Head of caudate nucleus (tissue), 42 donors: ENCODE data around the gene SYNRG.

Experiments
- DNase-seq, 42 donors: peaks; one replicate each; pipeline versions ENCODE4 v3.0.0 to v3.0.0-alpha.2; 2020 to 2021; ENCODE audit warnings: mixed read lengths in 7 of 42
- intact Hi-C: fragments of 100-400 bp; cut with DNase I; formaldehyde crosslinking; loops from one replicate; pipeline ENCODE4 v1.15.0; 2022

Gene SYNRG

DNA sequence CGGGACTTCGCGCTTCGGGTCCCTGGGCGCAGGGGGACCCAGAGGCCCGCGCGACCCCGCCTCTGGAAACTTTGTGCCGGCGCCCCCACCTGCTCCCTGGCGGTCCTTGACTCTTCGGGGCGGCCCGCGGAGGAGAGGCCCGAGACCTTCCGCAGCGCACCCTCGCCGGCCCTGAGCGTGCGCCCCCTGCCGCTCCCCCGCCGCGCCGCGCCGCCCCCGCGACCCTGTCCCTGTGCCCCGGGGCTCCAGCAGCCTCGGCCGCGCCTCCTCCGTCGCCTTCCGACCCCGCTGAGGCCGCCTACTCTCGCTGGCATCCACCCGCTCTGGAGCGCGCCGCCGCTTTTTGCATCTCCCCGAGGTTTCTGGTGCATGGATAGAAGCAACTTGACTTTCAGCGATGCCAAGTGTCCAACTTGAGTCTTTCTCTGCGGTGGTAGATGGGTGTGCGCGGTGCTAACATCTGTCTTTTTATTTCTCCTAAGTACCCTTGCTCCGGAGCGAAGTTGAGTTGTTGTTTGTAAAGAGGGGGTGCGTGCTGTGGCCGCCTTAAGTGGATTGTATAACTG lies 119.1 kb downstream of the SYNRG start:
- intact Hi-C loops: loop anchor here (5.0 kb wide), 1 partner anchor 122 kb away; no protein-coding TSS in a partner anchor
- DNase-seq: peak; percentile 24 to 84 (median 66)

DNA sequence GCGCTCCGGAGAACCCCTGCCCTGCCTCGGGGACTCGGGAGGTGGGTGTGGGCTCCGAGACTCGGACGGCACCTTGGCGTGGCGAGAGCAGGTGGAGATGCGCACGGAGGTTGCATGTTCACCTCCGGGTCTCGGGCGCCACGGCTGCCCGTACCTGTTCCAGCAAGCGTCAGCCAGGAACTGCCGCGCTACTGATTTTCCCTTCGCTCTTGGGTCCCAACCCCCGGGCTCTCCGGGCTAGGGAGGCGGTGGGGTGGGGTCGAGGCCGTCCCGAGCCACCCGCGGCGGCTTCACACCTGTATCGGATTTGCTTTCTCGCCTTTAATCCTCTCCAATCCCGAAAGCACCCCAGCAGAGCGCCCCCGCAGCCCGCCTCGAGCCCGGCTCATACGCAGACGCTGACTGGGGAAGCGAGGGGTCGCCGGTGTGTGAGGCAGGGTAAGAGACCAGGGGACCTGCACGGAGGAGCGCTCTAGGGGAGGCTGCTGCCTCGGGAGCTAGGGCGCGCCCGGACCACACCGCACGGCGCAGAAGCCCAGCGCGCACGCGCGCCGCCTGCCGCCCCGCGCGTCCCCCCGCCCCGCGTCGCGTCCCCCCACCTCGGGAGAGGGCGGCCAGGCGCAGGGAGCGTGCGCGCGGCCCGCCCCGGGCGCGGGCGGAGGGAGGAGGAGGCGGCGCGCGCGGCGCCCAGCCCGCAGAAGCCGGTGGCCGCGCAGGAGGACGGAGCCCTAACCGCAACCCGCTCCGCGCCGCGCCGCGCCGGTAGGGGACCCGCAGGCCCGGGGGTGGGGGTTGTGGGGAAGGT lies 119.8 kb downstream of the SYNRG start, which contains the start of gene DUSP14:
Gene DUSP14 (plus strand): TSS at position 695 of the 805 bp plus-strand sequence. CDS start 22,382 bp downstream, outside the sequence.
- intact Hi-C loops: loop anchor here (5.0 kb wide), 1 partner anchor 123 kb away; no protein-coding TSS in a partner anchor
- DNase-seq: peak; percentile 33 to 91 (median 83)

DNA sequence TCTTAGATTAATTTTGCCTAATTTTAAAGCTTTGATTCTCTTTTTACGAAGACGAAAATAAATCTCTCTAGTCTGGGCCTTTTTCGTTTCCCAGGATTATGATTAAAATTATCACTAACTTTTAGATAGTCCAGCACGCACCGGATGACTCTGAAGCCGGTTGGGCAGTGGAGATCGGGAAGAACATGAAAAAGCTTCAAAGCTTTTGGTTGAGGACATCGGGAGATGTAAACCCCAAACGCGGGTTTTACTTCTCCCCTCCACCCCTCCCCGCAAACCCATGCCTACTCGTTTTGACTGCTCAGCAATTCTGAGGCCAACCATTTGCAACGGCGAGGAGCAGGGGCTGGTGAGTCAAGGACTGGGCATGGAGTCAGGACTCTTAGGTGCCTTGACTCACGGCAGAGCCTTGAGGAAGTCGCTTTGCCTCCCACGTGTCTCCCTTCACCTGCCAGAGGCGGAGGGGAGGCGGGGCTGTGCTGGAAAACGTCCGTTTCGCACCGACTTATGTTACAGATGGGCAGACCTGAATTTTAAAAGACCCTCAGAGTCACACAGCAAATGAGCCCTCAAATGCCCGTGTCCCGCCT lies 120.5 kb downstream of the SYNRG start:
- intact Hi-C loops: no loop called here
- peak; percentile 28 to 86 (median 56) for DNase-seq

- intact Hi-C loops: no loop called here
- no peak for DNase-seq
Measured at GRCh38 chr17:37488009-37488604, 121.1 kb downstream of the SYNRG start.

- DNase-seq: no peak
- intact Hi-C loops: no loop called here
Measured at GRCh38 chr17:37485938-37486570, 123.2 kb downstream of the SYNRG start.

DNA sequence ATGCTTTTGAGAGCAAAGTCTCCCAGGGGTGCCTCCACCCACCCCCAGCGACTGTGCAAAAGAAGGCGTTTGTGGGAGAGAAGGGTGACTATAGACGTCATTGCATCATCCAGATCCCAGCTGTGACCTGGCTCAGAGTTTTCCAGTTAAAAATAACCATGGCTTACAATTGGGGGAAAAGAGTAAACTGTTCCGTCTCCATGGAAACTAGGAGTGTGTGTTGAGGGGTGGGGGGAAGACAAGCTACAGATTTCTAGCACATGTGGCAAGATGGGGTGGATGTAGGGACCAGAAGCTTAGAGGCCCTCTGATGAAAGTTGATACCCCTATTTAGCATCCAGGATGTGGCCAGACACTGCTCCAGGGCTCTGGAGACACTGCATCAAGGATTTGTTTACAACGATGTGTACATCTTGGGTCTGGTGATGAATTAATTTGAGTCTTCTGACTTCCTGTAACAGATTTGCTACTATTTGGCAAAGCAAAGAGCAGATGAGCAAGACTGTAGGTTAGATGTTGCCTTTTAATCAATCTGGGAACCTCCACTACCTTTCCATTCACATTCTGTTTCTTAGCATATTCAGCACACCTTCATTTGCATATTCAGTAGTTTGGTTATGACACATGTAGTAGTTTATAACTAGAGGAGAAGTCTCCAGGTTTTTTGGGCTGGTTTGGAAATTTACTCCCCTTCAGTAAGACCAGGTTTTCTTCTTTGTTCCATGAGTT lies 125.7 kb downstream of the SYNRG start:
- DNase-seq: peak in 38 of 42 donors; percentile 20 to 85 (median 46)
- intact Hi-C loops: no loop called here

- DNase-seq: no peak
- intact Hi-C loops: no loop called here
Measured at GRCh38 chr17:37481001-37481665, 128.1 kb downstream of the SYNRG start.

GRCh38 chr17:37480427-37480826 lies 128.8 kb downstream of the SYNRG start:
- intact Hi-C loops: no loop called here
- DNase-seq: no peak

GRCh38 chr17:37479025-37479424 lies 130.2 kb downstream of the SYNRG start:
- DNase-seq: no peak

DNA sequence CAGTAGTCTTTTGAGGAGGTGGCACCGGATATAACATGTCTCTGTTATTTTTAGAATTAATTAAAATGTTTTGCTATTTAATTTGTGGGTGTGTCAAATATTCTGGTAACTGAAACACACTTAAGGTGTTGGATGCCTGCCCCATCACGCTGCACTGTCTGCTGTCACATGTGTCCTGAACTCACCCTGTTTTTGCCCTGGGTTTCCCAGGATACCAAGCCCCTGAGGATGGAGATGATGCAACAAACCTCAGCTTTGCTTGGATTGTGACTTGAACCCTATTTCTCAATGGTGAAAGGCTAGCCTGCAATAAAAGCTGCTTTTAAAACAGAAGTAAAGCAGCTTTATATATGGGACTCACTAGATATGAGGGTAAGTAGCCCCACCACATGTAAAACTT lies 131.0 kb downstream of the SYNRG start:
- no peak for DNase-seq
- intact Hi-C loops: no loop called here

More at GRCh38 chr17:37479025-37479424, 130.2 kb downstream of the SYNRG start:
- intact Hi-C loops: no loop called here

DNA sequence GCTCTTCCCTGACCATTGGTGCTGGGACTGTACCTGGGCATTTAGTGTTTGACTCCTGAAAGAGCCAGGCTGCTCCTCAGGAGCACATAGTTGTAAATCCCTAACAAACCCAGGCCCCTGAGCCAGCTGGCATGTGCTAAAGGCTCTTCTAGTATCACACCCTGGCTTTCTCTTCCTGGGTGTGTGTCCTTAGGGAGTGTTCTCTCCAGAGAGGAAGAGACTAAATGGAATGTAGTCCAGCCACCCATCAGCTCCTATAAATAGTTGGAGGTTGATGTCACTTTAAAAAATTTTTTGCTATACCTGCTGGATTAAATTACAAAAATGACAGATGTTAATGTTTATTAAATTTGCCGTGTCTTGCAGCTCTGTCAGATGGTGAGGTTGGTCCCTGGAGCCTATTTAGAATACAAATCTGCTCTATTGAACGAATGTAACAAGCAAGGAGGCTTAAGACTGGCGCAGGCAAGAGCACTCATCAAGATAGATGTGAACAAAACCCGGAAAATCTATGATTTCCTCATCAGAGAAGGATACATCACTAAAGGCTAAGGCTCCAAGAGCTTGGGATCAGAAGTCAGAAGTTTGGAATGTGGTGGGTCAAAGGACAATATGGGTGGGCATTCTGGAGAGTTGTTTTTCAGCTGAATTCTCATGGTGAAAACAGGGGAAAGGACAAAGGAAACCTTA lies 132.6 kb downstream of the SYNRG start:
- no peak for DNase-seq
- intact Hi-C loops: no loop called here

DNA sequence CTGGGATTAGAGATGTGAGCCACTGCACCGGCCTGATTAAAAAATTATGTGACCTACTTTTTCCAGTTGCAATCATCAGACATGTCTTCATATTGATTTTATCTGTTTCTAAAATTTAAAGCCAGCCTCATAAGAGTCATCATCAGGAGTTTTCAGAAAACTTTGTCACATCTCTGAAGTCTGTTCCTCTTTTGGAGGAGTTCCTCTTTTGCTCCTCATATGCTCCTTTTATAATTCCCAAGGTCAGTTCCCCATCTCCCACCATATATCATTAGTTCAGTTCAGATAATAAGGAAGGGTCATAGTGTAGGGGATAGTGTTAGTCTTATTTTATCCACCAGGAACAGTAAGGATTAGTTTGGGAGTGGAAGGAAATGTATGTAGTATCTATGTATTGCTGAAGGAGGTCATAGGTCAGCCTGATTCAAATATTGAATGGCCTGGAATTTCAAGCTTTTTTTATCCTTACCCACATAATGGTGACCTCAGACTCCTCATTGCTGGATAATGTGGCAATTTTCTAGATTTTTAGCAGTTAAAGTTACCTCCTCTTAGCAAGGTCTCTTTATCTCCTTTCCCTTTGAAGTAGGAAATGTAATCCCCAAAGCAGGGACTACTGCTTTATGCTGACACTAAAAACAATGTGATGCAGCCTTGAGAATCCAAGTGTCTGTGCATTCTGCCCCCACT lies 133.3 kb downstream of the SYNRG start:
- intact Hi-C loops: no loop called here
- DNase-seq: no peak

DNA sequence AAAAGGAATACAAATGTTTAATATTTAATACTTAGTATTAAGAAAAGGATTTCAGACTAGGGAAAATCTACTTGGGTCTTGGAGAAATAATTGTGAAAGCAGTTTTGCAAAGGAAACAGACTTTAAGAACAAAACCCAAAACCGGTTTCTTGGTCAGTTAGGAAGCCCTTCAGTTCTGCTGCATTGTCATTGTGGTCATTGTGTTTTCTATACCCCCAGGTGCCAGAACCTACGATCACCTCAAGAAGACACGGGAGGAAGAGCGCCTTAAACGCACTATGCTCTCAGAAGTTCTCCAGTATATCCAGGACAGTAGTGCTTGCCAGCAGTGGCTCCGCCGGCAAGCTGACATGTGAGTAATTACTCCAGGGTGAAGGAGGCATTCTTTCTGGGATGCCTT lies 139.0 kb downstream of the SYNRG start:
- no peak for DNase-seq
- intact Hi-C loops: no loop called here

DNA sequence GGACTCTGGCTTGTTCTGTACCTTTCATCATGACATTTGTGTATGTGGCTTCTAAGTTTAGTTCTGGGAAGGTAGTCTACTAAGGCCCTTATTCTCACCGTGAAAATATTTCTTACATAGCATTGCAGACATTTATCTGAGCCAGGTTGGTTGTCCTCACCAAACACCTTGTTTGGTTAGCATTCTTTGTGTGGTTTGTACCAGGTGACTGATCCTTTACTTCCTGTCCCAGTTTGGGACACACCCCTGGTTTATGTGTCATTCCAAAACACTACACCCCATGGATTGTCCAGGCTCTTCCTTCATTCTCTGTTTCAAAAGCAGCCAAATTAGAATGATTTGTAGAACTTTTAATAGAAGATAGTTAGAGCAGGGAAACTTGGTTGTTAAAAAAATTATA lies 142.7 kb downstream of the SYNRG start:
- intact Hi-C loops: no loop called here
- DNase-seq: no peak

DNA sequence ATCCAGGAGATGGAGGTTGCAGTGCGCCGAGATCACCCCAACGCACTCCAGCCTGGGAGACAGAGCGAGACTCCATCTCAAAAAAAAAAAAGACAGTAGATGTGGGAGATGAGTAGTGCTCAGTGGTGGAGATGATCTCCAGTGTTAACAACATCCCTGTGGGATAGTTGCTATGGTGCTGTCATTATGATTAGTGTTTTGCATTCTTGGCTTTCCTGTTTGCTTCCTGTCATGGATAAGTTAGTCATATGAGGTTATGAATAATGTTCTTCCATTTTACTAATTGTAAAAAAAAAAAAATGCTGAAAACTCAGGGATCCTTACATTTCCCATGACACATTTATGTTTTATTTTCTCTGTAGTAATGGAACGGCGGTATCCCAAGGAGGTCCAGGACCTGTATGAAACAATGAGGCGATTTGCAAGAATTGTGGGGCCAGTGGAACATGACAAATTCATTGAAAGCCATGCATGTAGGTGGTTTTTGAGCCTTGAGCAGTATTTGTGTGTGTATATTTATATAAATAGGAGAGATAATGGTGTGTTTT lies 144.1 kb downstream of the SYNRG start:
- intact Hi-C loops: no loop called here
- DNase-seq: no peak
